GM18498 (cell line): ENCODE measurements around the gene PHC3.

ENCODE experiments used
- ATAC-seq: cut with Tn5 transposase; IDR thresholded peaks from one replicate; pipeline ENCODE4 v1.9.1; 2021; ENCODE audit warnings: mild to moderate bottlenecking, moderate library complexity; ENCODE audit not compliant: unreplicated experiment

The PHC3 gene

DNA sequence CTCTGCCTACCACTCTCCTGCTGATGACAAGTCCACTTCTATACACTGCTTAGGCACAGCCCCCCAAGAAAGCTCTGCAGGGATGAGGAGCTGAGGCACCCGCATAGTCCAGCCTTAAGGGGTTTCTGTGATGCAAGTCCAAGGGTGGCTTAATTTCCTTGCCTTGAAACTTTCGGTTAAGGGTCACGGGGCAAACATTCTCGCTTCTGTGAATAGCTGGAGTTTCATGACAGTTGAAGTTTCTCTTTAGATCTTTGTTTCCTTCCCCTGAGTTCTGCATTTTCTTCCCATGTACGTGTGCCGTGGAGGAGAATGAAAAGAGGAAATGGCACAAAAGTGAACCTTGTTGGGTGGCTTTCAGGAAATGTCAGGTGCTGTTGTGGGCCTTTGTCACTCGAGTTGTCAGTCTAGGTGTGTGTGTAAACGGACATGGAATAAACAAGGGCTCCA, 136.7 kb downstream of the PHC3 start:
- peak; percentile 80 for ATAC-seq

DNA sequence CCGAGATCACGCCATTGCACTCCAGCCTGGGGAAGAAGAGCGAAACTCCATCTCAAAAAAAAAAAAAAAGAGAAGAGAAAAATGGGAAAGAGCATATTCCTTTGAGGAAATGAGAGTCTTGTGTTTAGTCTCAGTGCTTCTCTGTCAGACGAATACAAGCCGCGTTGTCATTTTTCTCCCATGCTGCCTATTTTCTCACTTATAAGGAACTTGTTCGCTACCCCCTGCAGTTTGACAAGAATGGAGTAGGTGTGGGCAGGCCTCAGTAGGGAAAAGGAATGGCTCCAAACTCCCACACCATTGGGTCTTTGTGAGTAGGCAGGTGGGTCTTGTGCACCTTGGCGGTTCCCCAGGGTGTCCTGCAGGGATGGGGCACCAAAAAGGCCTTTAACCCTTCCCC, 137.3 kb downstream of the PHC3 start:
- no peak for ATAC-seq

DNA sequence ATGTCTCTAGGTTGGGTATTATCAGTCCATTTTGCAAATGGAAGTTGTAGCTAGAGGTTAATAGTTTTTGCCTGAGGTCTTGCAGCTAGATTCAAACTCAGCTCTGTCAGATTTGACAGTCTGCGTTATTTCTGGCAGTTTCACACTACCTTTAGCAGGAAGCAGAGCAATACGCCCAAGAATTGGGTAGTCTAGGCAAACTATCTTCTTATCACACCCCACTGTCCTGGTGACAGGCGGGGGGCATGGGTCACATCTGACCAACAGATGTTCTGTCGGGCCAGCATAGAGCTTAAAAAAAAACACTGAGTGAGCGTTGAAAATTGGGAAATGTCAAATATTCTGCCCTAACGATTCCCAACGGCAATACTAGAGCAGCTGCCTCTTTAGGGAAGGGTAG, 138.0 kb downstream of the PHC3 start:
- no peak for ATAC-seq

DNA sequence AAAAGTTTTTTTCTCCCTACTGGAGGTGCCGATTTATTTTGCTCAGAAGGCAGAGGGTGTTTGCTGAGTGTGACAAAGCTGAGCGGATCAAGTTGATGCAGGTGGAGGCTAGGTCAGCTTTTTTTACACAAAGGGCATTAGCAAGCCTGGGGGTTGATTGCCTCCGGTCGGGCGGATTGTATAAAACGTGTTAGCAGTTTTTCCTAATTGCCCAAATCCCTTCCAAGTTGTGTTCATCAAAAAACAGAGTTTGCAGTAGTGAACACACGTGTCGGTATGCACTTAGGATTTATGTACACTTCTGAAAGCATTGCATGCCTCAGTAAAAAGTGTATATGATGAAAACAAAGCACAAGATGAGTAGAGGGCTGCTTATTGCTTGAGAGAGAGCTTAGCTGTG, 141.1 kb downstream of the PHC3 start:
- no peak for ATAC-seq

DNA sequence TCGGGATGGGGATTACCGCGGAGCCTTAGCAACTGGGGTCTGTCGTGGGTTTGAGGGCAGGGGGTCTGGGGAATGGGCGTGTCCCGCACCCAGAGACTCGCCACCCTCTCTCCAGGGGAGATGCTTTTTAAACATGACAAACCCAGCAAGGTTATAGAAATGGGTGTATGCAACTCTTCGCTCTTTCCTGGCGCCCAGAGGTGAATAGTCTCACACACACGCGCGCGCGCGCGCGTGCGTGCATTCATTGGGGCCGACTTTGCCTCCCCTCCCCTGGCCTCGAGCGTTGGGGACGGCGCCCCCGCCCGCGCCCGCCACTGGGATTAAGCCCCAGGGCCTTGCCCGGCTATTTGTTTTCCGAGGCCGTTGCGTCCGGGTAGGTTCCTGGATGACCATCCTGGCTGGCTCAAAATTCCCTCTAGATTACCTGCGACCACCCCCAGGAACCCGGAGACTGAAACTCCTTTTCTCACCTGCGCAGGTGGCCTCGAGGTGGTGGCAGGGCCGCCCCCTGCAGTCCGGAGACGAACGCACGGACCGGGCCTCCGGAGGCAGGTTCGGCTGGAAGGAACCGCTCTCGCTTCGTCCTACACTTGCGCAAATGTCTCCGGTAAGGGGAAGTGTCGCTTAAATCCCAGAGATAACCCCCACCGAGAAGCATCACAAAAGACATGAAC, 143.0 kb downstream of the PHC3 start:
- peak; percentile 21 for ATAC-seq
